Esophagus squamous epithelium (tissue), 5 donors: Measurements from ENCODE around the gene DNAH11. TPM values are rescaled to one million over a fixed set of nuclear protein-coding genes. Genes with fewer than 3 reads are reported as not detected.
A peak's percentile ranks its signal among the peaks of the same experiment; 100 is the strongest.

Source experiments
- DNase-seq: peaks from one replicate; lab custom pipeline; 2025; lab: John Stamatoyannopoulos, UW
- H3K27ac ChIP-seq, 4 donors: fragments of 200-600 bp; sonication (generic); one replicate each; pipeline ENCODE4 v1.5.1; 2016 to 2019; ENCODE audit warnings: mild to moderate bottlenecking in 1 of 4
- H3K27me3 ChIP-seq, 4 donors: fragments of 200-600 bp; sonication (generic); 1 replicate in 3 of 4; 2 replicates in 1 of 4; pipeline versions ENCODE4 v1.5.1 to v1.6.0; 2017 to 2021; ENCODE audit warnings: antibody characterized with exemption in 1 of 4
- H3K36me3 ChIP-seq, 3 donors: fragments of 200-600 bp; sonication (generic); one replicate each; pipeline ENCODE4 v1.5.1; 2016 to 2019
- H3K4me1 ChIP-seq, 3 donors: fragments of 200-600 bp; sonication (generic); one replicate each; pipeline ENCODE4 v1.5.1; 2017 to 2019
- H3K4me3 ChIP-seq, 4 donors: fragments of 200-600 bp; sonication (generic); 1 replicate in 3 of 4; 2 replicates in 1 of 4; pipeline ENCODE4 v1.5.1; 2016 to 2019; ENCODE audit warnings: mild to moderate bottlenecking in 2 of 4, moderate library complexity in 1 of 4
- H3K9me3 ChIP-seq, 3 donors: fragments of 200-600 bp; sonication (generic); one replicate each; pipeline ENCODE4 v1.5.1; 2016 to 2019
- POLR2A ChIP-seq, 4 donors: fragments of 450-650 bp; IDR thresholded peaks; one replicate each; pipeline ENCODE4 v1.6.1; 2017; ENCODE audit warnings: antibody characterized with exemption in 4 of 4, mild to moderate bottlenecking in 4 of 4, moderate library complexity in 3 of 4
- WGBS, 2 donors: methylation state at CpG; one replicate each; pipeline ENCODE4 v1.1.5; 2018; 5-methylcytosine and 5-hydroxymethylcytosine counted together
- intact Hi-C: fragments of 100-400 bp; cut with DNase I; formaldehyde crosslinking; loops from one replicate; pipeline ENCODE4 v1.15.0; 2022
- total RNA-seq, 4 donors: library from RNA; depleted of rRNA; stranded (reverse); fragments of >200 nt; gene quantifications; one replicate each; pipeline ENCODE4 v1.1.0, GENCODE V29; 2016
- TF ChIP-seq, protein P1 (sequence below), 6 experiments: fragments of 450-650 bp in 4 of 6; fragments of 200-600 bp in 2 of 6; sonication (generic) in 2 of 6; IDR thresholded peaks; one replicate each; pipeline ENCODE4 v1.5.1; 2016 to 2019; ENCODE audit warnings: antibody characterized with exemption in 6 of 6, mild to moderate bottlenecking in 4 of 6, moderate library complexity in 4 of 6
- donor health status: DM: yes; HTN: yes; CAD: no.

Gene DNAH11
- total RNA-seq, 4 donors from 2014 or later, result 0.35 to 7.4 (median 0.74) TPM

DNA sequence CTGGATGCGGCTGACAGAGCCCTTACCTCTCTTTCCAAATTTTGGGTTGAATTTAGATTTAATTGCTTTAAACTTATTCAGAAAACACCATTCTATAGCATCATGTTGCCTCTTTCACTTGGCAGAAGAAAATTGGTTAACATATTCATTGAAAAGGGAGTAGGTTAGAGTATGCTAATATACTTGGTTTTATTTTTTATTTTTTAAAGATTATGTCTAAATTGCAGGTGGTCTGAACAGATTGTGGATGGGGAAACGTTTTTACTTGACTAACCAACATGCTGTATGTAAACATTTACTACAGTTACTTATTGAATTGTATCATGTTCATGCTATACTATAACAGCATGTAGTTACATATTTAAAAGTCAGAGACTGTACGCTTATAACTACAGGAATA lies 65.6 kb downstream of the DNAH11 start:
- Histone ChIP-seq H3K4me3 (no peak overlapping the region), H3K9me3 (no peaks in the 10 kb centered on the region), H3K27me3 (no peaks in the 10 kb centered on the region), H3K36me3 (no peaks in the 10 kb centered on the region), H3K27ac (no peak overlapping the region), H3K4me1 (no peaks in the 10 kb centered on the region)
- TF ChIP-seq POLR2A (IDR thresholded peaks at IDR 0.05), result no peak
- TF ChIP-seq, protein P1, sequence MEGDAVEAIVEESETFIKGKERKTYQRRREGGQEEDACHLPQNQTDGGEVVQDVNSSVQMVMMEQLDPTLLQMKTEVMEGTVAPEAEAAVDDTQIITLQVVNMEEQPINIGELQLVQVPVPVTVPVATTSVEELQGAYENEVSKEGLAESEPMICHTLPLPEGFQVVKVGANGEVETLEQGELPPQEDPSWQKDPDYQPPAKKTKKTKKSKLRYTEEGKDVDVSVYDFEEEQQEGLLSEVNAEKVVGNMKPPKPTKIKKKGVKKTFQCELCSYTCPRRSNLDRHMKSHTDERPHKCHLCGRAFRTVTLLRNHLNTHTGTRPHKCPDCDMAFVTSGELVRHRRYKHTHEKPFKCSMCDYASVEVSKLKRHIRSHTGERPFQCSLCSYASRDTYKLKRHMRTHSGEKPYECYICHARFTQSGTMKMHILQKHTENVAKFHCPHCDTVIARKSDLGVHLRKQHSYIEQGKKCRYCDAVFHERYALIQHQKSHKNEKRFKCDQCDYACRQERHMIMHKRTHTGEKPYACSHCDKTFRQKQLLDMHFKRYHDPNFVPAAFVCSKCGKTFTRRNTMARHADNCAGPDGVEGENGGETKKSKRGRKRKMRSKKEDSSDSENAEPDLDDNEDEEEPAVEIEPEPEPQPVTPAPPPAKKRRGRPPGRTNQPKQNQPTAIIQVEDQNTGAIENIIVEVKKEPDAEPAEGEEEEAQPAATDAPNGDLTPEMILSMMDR (IDR thresholded peaks at IDR 0.05), result no peak
- WGBS, 2 donors, result 60 to 71% methylated on average over 3 of the region's 3 CpGs
- intact Hi-C loops, result no loop called here
- DNase-seq, result no peak

DNA sequence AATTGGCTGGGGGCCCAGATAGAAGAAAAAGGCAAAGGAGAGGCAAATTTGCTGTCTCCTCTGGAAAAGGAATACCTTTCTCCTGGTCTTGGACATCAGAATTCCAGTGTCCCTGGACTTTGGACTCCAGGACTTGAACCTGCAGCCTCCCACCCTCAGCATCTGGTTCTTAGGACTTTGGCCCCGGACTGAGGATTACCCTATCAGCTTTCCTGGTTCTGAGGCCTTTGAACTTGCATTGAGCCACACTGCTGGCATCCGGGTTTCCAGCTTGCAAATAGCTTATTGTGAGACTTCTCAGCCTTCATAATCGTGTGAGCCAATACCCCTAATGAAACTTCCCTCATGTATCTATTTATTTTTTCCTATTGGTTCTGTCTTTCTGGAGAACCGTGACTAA lies 68.3 kb downstream of the DNAH11 start:
- Histone ChIP-seq H3K36me3 (no peaks in the 10 kb centered on the region), H3K4me3 (no peak overlapping the region), H3K27ac (no peak overlapping the region), H3K9me3 (no peaks in the 10 kb centered on the region), H3K27me3 (no peaks in the 10 kb centered on the region), H3K4me1 (peaks cover 0 to under 1% (median 0%) of the 10 kb centered on the region in 3 donors)
- DNase-seq, result no peak
- WGBS, 2 donors, result 76 to 79% methylated on average over 4 of the region's 4 CpGs
- TF ChIP-seq, protein P1 (IDR thresholded peaks at IDR 0.05), result no peak
- TF ChIP-seq POLR2A (IDR thresholded peaks at IDR 0.05), result no peak
- intact Hi-C loops, result no loop called here

DNA sequence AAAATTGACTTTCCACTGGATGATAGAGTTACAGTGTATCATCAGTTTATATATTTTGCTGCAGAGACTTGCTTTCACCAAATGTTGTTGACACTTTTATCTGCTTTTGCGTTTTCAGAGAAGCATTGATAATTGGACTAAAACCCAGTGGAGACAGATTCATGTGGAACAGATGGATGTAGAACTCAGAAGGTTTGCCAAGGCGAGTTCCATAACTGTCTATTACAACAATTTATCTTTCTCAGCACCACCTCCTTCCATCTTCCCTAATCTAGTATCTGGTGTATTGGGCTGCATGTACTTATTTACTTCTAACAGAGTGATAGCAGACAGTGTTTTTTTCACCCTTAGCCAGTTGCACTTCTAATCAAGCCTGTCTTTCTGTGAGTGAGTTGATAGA lies 73.3 kb downstream of the DNAH11 start:
- TF ChIP-seq, protein P1 (IDR thresholded peaks at IDR 0.05), result no peak
- TF ChIP-seq POLR2A (IDR thresholded peaks at IDR 0.05), result no peak
- Histone ChIP-seq H3K4me1 (peaks cover 0 to 9% (median 0%) of the 10 kb centered on the region in 3 donors), H3K9me3 (no peaks in the 10 kb centered on the region), H3K4me3 (no peak overlapping the region), H3K27ac (no peak overlapping the region), H3K36me3 (no peaks in the 10 kb centered on the region), H3K27me3 (no peaks in the 10 kb centered on the region)
- intact Hi-C loops, result no loop called here
- 46 to 61% methylated on average over 2 of the region's 2 CpGs for WGBS, 2 donors
- no peak for DNase-seq

DNA sequence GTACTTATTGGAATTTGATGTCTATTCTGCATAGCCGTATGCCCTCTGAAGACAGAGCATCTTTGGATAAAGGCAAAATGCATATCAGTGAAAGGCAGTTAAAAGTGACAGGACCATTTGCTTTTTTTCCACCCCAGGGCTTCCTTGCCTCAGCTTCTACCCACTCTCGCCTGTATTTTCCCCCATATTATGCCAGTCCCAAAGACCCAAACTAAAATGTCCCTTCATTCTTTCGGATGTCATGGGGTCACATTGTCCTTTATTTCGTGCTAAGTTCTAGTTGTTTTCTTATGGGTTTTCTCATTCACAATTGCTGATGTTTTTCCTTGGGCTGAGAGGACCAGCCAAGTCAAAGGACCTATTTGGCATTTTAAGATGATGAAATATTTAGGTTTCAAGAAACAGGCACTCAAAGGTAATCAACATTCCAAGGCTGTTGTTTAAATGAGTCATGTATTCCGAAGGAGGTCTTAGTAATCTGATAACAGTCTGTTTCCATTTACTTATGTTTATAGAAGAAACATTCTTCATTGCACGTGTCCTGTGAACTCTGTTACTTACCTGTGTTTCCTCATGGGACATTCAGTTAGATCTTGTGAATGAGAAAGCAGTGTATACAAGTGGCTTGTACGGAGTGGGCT lies 74.1 kb downstream of the DNAH11 start:
- no peak for DNase-seq
- no peaks in the 10 kb centered on the region for H3K36me3 ChIP-seq
- intact Hi-C loops, result no loop called here
- TF ChIP-seq, protein P1 (IDR thresholded peaks at IDR 0.05), result no peak
- no peak for TF ChIP-seq POLR2A (IDR thresholded peaks at IDR 0.05)
- H3K4me3 ChIP-seq, result no peak overlapping the region
- WGBS, 2 donors, result 53 to 57% methylated on average over 7 of the region's 7 CpGs
- no peaks in the 10 kb centered on the region for H3K9me3 ChIP-seq
- peak overlapping the region in 1 of 4 donors; percentile 50 for H3K27ac ChIP-seq
- H3K4me1 ChIP-seq, result peaks cover 0 to 9% (median 0%) of the 10 kb centered on the region in 3 donors
- no peaks in the 10 kb centered on the region for H3K27me3 ChIP-seq

DNA sequence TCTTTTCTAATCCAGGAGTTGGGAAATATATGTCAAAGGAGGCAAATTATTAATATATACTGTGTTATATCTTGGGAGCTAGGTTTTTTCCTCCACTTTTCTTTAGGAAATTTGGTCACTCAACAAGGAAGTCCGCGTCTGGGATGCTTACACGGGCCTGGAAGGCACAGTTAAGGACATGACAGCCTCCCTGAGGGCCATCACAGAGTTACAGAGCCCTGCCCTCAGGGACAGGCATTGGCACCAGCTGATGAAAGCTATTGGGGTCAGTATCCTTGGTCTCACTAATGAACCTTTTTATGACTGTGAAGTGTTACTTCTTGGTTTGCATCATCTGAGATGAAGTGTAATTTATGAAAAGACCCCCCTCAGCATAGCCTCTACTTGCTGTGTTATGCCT lies 74.7 kb downstream of the DNAH11 start:
- peak overlapping the region in 1 of 4 donors; percentile 50 for H3K27ac ChIP-seq
- H3K36me3 ChIP-seq, result no peaks in the 10 kb centered on the region
- no peaks in the 10 kb centered on the region for H3K9me3 ChIP-seq
- intact Hi-C loops, result no loop called here
- no peak overlapping the region for H3K4me3 ChIP-seq
- H3K27me3 ChIP-seq, result no peaks in the 10 kb centered on the region
- TF ChIP-seq POLR2A (IDR thresholded peaks at IDR 0.05), result no peak
- TF ChIP-seq, protein P1 (IDR thresholded peaks at IDR 0.05), result no peak
- WGBS, 2 donors, result 64 to 81% methylated on average over 3 of the region's 3 CpGs
- no peak for DNase-seq
- peaks cover 0 to 9% (median 0%) of the 10 kb centered on the region in 3 donors for H3K4me1 ChIP-seq
